ENCODE results near the gene GTF3C2.

GTF3C2 gene

GRCh38 chr2:27356382-27357181 is at the start of gene GTF3C2:
TSS of gene GTF3C2 (minus strand) at chr2:27356764. CDS start at chr2:27343554, 13,210 bp downstream.
- peak; percentile 96 for FAIRE-seq

- FAIRE-seq: no peak
These were observed 44.0 kb upstream of the GTF3C2 start for GRCh38 chr2:27400348-27401135.

GRCh38 chr2:27398962-27399361 is 42.4 kb upstream of the GTF3C2 start:
- no peak for FAIRE-seq

- no peak for FAIRE-seq
These were observed 36.7 kb upstream of the GTF3C2 start for GRCh38 chr2:27393225-27393624.

GRCh38 chr2:27390822-27391679 is 34.5 kb upstream of the GTF3C2 start:
- no peak for FAIRE-seq

- no peak for FAIRE-seq
These were observed 25.1 kb upstream of the GTF3C2 start for GRCh38 chr2:27381577-27382181.

- peak; percentile 93 for FAIRE-seq
These were observed 24.3 kb upstream of the GTF3C2 start, which contains the start of gene ZNF513 for GRCh38 chr2:27380626-27381545. TSS of gene ZNF513 (minus strand) at chr2:27380734. CDS start at chr2:27380526, 208 bp downstream.

- no peak for FAIRE-seq
These were observed 23.5 kb upstream of the GTF3C2 start for GRCh38 chr2:27379836-27380625.

GRCh38 chr2:27379383-27379835 is 22.8 kb upstream of the GTF3C2 start:
- FAIRE-seq: no peak

- no peak for FAIRE-seq
These were observed 22.3 kb upstream of the GTF3C2 start for GRCh38 chr2:27378809-27379290.

- FAIRE-seq: no peak
These were observed 21.7 kb upstream of the GTF3C2 start for GRCh38 chr2:27378096-27378808.

- FAIRE-seq: no peak
These were observed 21.1 kb upstream of the GTF3C2 start for GRCh38 chr2:27377618-27378095.

- FAIRE-seq: no peak
These were observed 20.5 kb upstream of the GTF3C2 start for GRCh38 chr2:27376866-27377617.

GRCh38 chr2:27376151-27376865 is 19.7 kb upstream of the GTF3C2 start:
- FAIRE-seq: no peak

- FAIRE-seq: no peak
These were observed 19.0 kb upstream of the GTF3C2 start for GRCh38 chr2:27375513-27376099.

- no peak for FAIRE-seq
These were observed 17.0 kb upstream of the GTF3C2 start for GRCh38 chr2:27373567-27373966.

- FAIRE-seq: no peak
These were observed 16.4 kb upstream of the GTF3C2 start for GRCh38 chr2:27372937-27373336.

All from G401.6 (cell line).